ENCODE data around the gene CXCL10.
"Not testable (repeated sequence)": the region's sequence is repeated elsewhere in the genome, so short reads cannot be mapped to it uniquely, and the experiment has no call there.

The CXCL10 gene

GRCh38 chr4:76024065-76024464 lies 768 bp upstream of the CXCL10 start:
- DNase-seq, result no peak

- no peak for DNase-seq
Observed at GRCh38 chr4:76022677-76023076, 620 bp downstream of the CXCL10 start.

- DNase-seq, result no peak
Observed at GRCh38 chr4:76022031-76022430, 1.3 kb downstream of the CXCL10 start.

GRCh38 chr4:76017056-76017686 lies 6.1 kb downstream of the CXCL10 start:
- DNase-seq, result no peak

- DNase-seq, result no peak
Observed at GRCh38 chr4:76016393-76016792, 6.9 kb downstream of the CXCL10 start.

DNA sequence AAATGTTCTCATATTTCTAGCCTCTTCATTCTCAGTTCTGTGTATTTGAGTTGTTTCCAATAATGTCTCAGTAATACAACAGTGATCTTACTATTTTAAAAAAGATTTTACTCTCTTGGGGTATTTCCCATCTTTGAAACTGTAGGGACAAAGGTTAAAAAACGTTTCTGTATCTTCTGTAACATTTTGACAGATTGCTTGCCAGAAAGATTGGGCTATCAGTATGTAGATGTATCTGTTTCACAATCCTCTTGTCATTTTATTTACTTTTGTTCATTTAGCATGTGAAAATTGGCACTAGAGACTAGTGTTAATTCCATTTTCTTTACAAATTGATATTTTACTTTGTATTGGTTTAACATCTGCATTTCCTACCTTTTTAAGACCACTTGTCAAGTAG lies 9.8 kb downstream of the CXCL10 start:
- DNase-seq, result no peak

DNA sequence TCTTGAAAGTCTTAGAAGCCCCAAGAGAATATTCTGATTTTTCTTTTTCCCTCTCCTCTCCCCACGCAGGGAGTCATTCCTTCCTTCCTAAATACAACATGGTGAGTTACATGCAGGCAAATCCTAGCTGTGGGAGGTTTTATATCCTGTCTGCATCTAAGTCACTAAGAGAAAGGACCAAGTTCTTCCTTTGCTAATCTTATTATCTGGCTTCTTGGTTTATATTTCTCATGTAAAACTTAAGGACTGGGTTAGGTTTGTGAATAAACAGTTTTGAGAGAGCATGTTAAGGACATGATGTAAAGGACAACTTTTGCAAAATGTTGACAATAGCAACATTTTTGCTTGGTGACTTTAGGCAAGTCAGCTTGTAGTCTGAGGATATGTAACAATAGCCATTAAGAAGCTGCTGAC lies 10.9 kb downstream of the CXCL10 start:
- DNase-seq, result no peak

GRCh38 chr4:76011700-76012387 lies 11.5 kb downstream of the CXCL10 start:
- DNase-seq, result no peak

DNA sequence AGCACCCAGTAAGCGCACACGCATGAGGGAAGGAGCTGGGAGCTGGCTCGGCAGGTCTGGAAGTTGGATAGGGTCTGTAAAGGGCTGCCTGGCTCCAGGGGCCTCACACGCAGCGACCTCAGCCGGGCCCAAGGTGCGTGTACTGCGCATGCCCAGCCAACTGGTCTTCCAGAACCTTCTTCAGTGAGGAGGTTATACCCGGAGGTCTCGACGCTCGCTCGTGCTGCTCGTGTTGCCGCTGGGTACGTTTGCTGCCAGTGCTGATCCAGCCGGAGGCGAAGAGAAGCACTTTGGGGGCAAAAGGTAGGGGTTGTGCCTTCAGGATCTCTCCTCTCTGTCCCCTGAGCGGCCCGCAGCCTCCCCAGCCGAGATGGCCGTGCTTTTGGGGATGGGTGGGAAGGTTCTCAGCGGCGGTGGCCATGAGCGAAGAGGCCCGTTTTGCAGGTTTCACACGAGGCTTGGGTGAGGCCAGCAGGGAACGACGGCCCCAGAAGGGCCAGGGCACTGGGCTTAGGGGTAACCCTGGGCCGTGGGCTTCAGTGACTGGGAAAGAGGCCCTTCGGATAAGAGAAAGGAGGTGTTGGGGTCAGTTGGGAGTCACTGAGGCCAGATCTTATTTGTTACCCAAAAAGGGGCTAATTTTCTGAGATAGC lies 12.2 kb downstream of the CXCL10 start:
- DNase-seq, result no peak

DNA sequence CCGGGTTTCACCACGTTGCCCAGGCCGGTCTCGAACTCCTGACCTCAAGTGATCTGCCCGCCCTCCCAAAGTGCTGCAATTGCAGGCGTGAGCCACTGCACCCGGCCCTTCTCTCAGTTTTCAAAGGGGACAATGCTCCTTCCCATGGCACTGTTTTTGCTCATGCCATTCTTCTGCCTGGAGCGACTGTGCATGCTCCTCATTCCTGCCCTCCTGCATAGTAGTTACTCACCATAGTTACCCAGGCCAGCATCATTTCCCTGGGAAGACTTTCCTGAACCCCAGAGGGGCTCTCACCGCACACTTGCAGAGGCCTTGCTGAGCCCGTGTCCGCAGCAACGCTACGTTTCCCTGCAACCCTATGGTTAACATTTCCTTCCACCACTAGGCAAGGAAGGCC lies 12.7 kb downstream of the CXCL10 start:
- DNase-seq, result no peak

GRCh38 chr4:76009311-76009710 lies 14.0 kb downstream of the CXCL10 start:
- DNase-seq, result no peak

GRCh38 chr4:76007089-76007862 lies 16.0 kb downstream of the CXCL10 start, which contains the start of gene CXCL9:
Gene CXCL9, minus strand, starts transcription at chr4:76007509. Its CDS starts 60 bp downstream, at chr4:76007449.
- no peak for DNase-seq

- DNase-seq, result no peak
Observed at GRCh38 chr4:76003620-76004019, 19.7 kb downstream of the CXCL10 start.

DNA sequence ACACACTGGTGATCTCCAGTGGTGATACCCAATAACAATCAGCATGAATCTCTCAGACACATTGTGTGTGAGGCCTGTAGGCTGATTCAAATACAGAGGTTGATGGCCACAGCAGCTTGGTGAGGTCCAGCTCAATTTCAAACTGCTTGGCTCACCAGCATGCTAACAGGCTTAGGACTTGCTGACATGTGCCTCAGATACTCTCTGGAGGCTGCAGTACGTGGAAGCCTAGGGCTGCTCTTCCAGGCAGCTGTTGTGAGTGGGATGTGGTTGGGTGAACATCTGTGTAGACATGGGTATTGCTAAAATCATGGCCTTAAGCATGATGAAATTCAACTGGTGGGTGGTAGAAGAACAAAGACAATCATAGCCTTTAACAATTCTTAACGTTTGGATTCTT lies 20.3 kb downstream of the CXCL10 start:
- DNase-seq, result no peak

DNA sequence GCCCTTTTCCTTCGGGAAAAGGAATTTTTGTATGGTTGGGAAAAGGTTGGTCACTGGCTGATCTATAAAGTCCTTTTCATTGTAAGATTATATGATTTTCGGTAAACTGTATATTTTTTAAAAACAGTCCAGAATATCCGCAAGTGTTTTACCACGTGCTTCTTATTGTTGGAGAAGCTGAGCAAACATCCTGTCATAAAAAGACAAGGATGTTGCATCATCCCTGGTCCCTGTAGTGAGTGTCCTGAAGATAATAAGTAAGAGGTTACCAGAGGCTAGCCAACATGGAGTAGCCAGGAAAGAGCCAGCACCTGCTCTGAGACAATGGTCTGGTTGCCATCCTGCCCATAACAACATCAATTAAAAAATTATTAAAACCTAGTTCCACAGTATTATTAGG lies 21.1 kb downstream of the CXCL10 start:
- no peak for DNase-seq

- DNase-seq, result no peak
Observed at GRCh38 chr4:76001700-76002099, 21.6 kb downstream of the CXCL10 start.

- no peak for DNase-seq
Observed at GRCh38 chr4:76000279-76000678, 23.0 kb downstream of the CXCL10 start.

- not testable (repeated sequence) for DNase-seq
Observed at GRCh38 chr4:75998525-75999147, 24.7 kb downstream of the CXCL10 start.

DNA sequence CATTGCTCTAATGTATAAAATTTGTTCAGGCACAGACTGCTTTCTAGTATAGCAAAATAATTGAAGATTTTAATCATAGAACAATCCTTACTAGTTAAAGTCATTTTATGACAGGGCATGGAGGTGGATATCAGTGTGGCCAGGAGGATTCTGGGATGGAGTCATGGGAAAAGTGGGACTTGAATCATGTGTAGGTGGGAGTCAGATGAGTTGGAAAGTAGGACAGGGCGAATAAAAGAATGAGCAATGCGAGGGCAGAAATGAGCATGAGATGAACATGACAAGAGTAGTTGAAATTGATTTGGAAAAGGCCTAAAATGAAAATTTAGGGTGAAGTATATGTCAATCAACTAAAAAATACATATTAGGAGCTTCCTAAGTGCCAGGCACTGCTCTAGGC lies 25.4 kb downstream of the CXCL10 start:
- no peak for DNase-seq

- no peak for DNase-seq
Observed at GRCh38 chr4:75997081-75997480, 26.2 kb downstream of the CXCL10 start.

- no peak for DNase-seq
Observed at GRCh38 chr4:75995727-75996126, 27.6 kb downstream of the CXCL10 start.

DNA sequence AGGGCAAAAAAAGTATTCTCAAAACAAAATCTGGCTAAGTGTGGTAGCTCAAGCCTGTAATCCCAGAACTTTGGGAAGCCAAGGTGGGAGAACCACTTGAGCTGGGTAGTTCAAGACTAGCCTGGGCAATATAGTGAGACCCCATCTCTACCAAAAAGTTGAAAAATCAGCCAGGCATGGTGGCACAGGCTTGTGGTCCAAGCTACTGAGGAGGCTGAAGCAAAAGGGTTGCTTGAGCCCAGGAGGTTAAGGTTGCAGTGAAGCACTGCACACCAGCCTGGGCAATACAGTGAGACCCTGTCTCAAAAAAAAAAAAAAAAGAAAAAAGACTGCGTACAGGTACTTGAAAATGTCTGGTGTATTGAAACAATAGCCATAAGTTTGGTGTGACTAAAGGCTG lies 30.8 kb downstream of the CXCL10 start:
- DNase-seq, result no peak
